HepG2 (cell line): ENCODE results near the gene SRR. TPM values are rescaled to one million over a fixed set of nuclear protein-coding genes. Genes with fewer than 3 reads are reported as not detected.

Source experiments
- ATAC-seq: fragments of 200-7000 bp; cut with Tn5 transposase; 3 replicates; pipeline ENCODE4 v1.9.1; 2020; ENCODE audit warnings: mild to moderate bottlenecking, moderate library complexity
- BruUV-seq: library from RNA; stranded (reverse); fragments of 400-500 nt; replicated peaks from 2 replicates; lab custom pipeline; 2021; lab: Mats Ljungman, UMichigan
- CTCF ChIA-PET: fragments of 300-600 bp; formaldehyde crosslinking; extraction: SDS; loops from one replicate; lab custom pipeline; 2021; ENCODE audit warnings: low total read pairs, inconsistent platforms, low intra/inter-chr PET ratio; lab: Yijun Ruan, JAX
- POLR2A ChIA-PET: fragments of 350-600 bp; sonication (Branson Sonifier 250); formaldehyde crosslinking; loops from one replicate; lab custom pipeline; 2020; ENCODE audit warnings: antibody characterized with exemption, inconsistent platforms; lab: Yijun Ruan, JAX
- DNase-seq: peaks from one replicate; pipeline ENCODE4 v3.0.0-alpha.2; 2015; ENCODE audit warnings: low spot score
- FAIRE-seq: peaks from 3 replicates; lab custom pipeline; 2011; peaks lifted over from hg19 to GRCh38; lab: Jason Lieb, UNC
- H2AFZ ChIP-seq: one replicate; pipeline ENCODE4 v1.6.1; 2011; ENCODE audit warnings: low read length, inconsistent platforms
- H3K27ac ChIP-seq: fragments of 300-600 bp; 3 replicates; pipeline ENCODE4 v1.8.0; 2011; ENCODE audit warnings: mixed run types, mild to moderate bottlenecking, mixed read lengths, low read length, inconsistent platforms; ENCODE audit not compliant: insufficient read depth; ENCODE audit errors: extremely low read length
- H3K27me3 ChIP-seq, 2 experiments: fragments of 200-600 bp in 1 of 2; 2 replicates in 1 of 2; 3 replicates in 1 of 2; pipeline versions ENCODE4 v1.6.0 to v1.8.0; 2011; ENCODE audit warnings: low read length in 2 of 2, mild to moderate bottlenecking in 2 of 2, moderate library complexity in 2 of 2, inconsistent platforms in 1 of 2; ENCODE audit not compliant: insufficient read depth in 2 of 2, control insufficient read depth in 1 of 2
- H3K36me3 ChIP-seq, 2 experiments: fragments of 200-600 bp in 1 of 2; replicated peaks in 1 of 2; 2 replicates in 1 of 2; 3 replicates in 1 of 2; pipeline versions ENCODE4 v1.5.1 to v1.8.0; 2011; ENCODE audit warnings: low read length in 2 of 2, inconsistent platforms in 1 of 2; ENCODE audit not compliant: insufficient read depth in 2 of 2, control insufficient read depth in 1 of 2
- H3K4me1 ChIP-seq: 2 replicates; pipeline ENCODE4 v1.5.1; 2012; ENCODE audit warnings: low read length, inconsistent platforms; ENCODE audit not compliant: insufficient read depth
- H3K4me2 ChIP-seq: 2 replicates; pipeline ENCODE4 v1.6.0; 2011; ENCODE audit warnings: low read depth, low read length, inconsistent platforms
- H3K4me3 ChIP-seq, 3 experiments: fragments of 200-600 bp in 1 of 3; sonication (generic), shearing (Covaris generic) in 1 of 3; replicated peaks in 1 of 3; 2 replicates each; pipeline ENCODE4 v1.5.1; 2011 to 2016; ENCODE audit warnings: low read length in 3 of 3, inconsistent platforms in 2 of 3, low read depth in 2 of 3, mild to moderate bottlenecking in 2 of 3, control low read depth in 1 of 3, mixed read lengths in 1 of 3; ENCODE audit not compliant: insufficient read depth in 1 of 3
- H3K79me2 ChIP-seq: one replicate; pipeline ENCODE4 v1.6.1; 2011; ENCODE audit warnings: low read length, inconsistent platforms; ENCODE audit not compliant: insufficient read depth
- H3K9ac ChIP-seq: 2 replicates; pipeline ENCODE4 v1.6.0; 2011; ENCODE audit warnings: mild to moderate bottlenecking, low read depth, low read length, inconsistent platforms; ENCODE audit not compliant: insufficient read depth
- H3K9me3 ChIP-seq: 2 replicates; pipeline ENCODE4 v1.5.1; 2012; ENCODE audit warnings: mild to moderate bottlenecking, low read length
- H4K20me1 ChIP-seq: 2 replicates; pipeline ENCODE4 v1.6.0; 2011; ENCODE audit warnings: inconsistent platforms, mild to moderate bottlenecking, low read length, moderate library complexity; ENCODE audit not compliant: insufficient read depth
- DMAP1 ChIP-seq: IDR thresholded peaks from 2 replicates; pipeline ENCODE4 v1.6.1; 2016
- EHMT2 ChIP-seq: fragments of 200-600 bp; sonication (generic); IDR thresholded peaks from 2 replicates; pipeline ENCODE4 v1.7.0; 2017; ENCODE audit warnings: antibody characterized with exemption, low read depth, low read length, borderline replicate concordance
- HCFC1 ChIP-seq: fragments of 150-350 bp; IDR thresholded peaks from 2 replicates; pipeline ENCODE4 v1.6.1; 2014; ENCODE audit warnings: low read depth, low read length
- HIC2 ChIP-seq: sonication (generic); formaldehyde crosslinking; IDR thresholded peaks from 2 replicates; pipeline ENCODE4 v1.9.0; 2022; ENCODE audit warnings: low read depth, missing genetic modification reagents
- MBNL3 ChIP-seq: fragments of 250-450 bp; sonication (Bioruptor Pico); conservative IDR thresholded peaks from 2 replicates; pipeline ENCODE4 v1.8.0; 2022; ENCODE audit warnings: mild to moderate bottlenecking, inconsistent platforms
- PCBP1 ChIP-seq: fragments of 200-400 bp; formaldehyde crosslinking; IDR thresholded peaks from 2 replicates; pipeline ENCODE4 v1.6.1; 2017; ENCODE audit warnings: mild to moderate bottlenecking, low read depth, low read length, borderline replicate concordance
- SOX5 ChIP-seq: IDR thresholded peaks from 2 replicates; pipeline ENCODE4 v1.6.1; 2016; ENCODE audit warnings: borderline replicate concordance
- SP2 ChIP-seq: sonication (generic); formaldehyde crosslinking; IDR thresholded peaks from 2 replicates; pipeline ENCODE4 v1.5.1; 2020; ENCODE audit warnings: mild to moderate bottlenecking, missing genetic modification reagents
- SRSF9 ChIP-seq: fragments of 200-400 bp; formaldehyde crosslinking; IDR thresholded peaks from 2 replicates; pipeline ENCODE4 v1.6.1; 2018; ENCODE audit warnings: borderline replicate concordance, mild to moderate bottlenecking, low read depth, low read length; ENCODE audit not compliant: insufficient read depth, poor library complexity, severe bottlenecking
- SUZ12 ChIP-seq: fragments of 150-350 bp; IDR thresholded peaks from 2 replicates; pipeline ENCODE4 v1.6.1; 2014; ENCODE audit warnings: low read depth, low read length
- ZBTB7B ChIP-seq: sonication (generic); formaldehyde crosslinking; IDR thresholded peaks from 2 replicates; pipeline ENCODE4 v1.4.0; 2020; ENCODE audit warnings: missing genetic modification reagents
- ZNF10 ChIP-seq: sonication (generic); formaldehyde crosslinking; IDR thresholded peaks from 2 replicates; pipeline ENCODE4 v1.4.0; 2020; ENCODE audit warnings: mild to moderate bottlenecking, low read depth, missing genetic modification reagents, borderline replicate concordance
- ZNF20 ChIP-seq: sonication (generic); formaldehyde crosslinking; IDR thresholded peaks from 2 replicates; pipeline ENCODE4 v1.4.0; 2020; ENCODE audit warnings: mild to moderate bottlenecking, moderate library complexity, missing genetic modification reagents
- ZNF335 ChIP-seq: sonication (generic); formaldehyde crosslinking; IDR thresholded peaks from 2 replicates; pipeline ENCODE4 v1.4.0; 2020; ENCODE audit warnings: missing genetic modification reagents
- ZNF710 ChIP-seq: sonication (generic); formaldehyde crosslinking; IDR thresholded peaks from 2 replicates; pipeline ENCODE4 v1.5.0; 2020; ENCODE audit warnings: mild to moderate bottlenecking, missing genetic modification reagents, borderline replicate concordance
- ZNF879 ChIP-seq: sonication (generic); formaldehyde crosslinking; IDR thresholded peaks from 2 replicates; pipeline ENCODE4 v1.8.1; 2023; ENCODE audit warnings: missing genetic modification reagents
- WGBS: methylation state at CpG from one replicate; pipeline ENCODE4 v1.1.6; 2017; ENCODE audit warnings: low lambda C conversion rate; 5-methylcytosine and 5-hydroxymethylcytosine counted together
- in situ Hi-C: cut with HindIII; loops from 2 replicates; pipeline ENCODE4 v1.10.0; 2017; ENCODE audit warnings: low pct_unique_long_range_greater_than_20kb; ENCODE audit not compliant: extremely low pct_ligation_motif_present
- intact Hi-C: fragments of 100-400 bp; cut with micrococcal nuclease; formaldehyde crosslinking; loops from one replicate; pipeline ENCODE4 v1.10.0; 2022; ENCODE audit not compliant: unreplicated experiment
- polyA plus RNA-seq, 8 experiments: library from polyadenylated mRNA; depleted of rRNA in 3 of 8; stranded (reverse) in 7 of 8; unstranded in 1 of 8; fragments of >200 nt; fragmentation: Illumina TruSeq in 4 of 8; extraction: Trizol in 4 of 8; gene quantifications; 2 replicates each; pipeline versions ENCODE4 v1.2.1 to v1.2.3, GENCODE V29; 2011 to 2016; ENCODE audit warnings: low read depth in 4 of 8, missing spikeins in 1 of 8, mixed read lengths in 1 of 8; ENCODE audit not compliant: insufficient read depth in 1 of 8
- total RNA-seq, 5 experiments: library from RNA; depleted of rRNA; stranded (reverse); fragments of >200 nt; fragmentation: Illumina TruSeq; extraction: Trizol; gene quantifications; 2 replicates each; pipeline ENCODE4 v1.2.3, GENCODE V29; 2016; ENCODE audit warnings: low read depth in 1 of 5
- TF ChIP-seq, protein P1 (sequence below): sonication (generic); formaldehyde crosslinking; IDR thresholded peaks from 2 replicates; pipeline ENCODE4; 2020; ENCODE audit warnings: missing genetic modification reagents, mild to moderate bottlenecking, borderline replicate concordance
- TF ChIP-seq, protein P2 (sequence below): sonication (generic); formaldehyde crosslinking; IDR thresholded peaks from 2 replicates; pipeline ENCODE4 v1.8.1; 2023; ENCODE audit warnings: mild to moderate bottlenecking, inconsistent platforms, moderate library complexity, missing genetic modification reagents, borderline replicate concordance

Gene SRR
- total and polyA plus RNA-seq, 2 of the 13 experiments (the other 11 are each of a cell fraction or from before 2014, with no cell fraction given), result 3.6 to 7.8 TPM

DNA sequence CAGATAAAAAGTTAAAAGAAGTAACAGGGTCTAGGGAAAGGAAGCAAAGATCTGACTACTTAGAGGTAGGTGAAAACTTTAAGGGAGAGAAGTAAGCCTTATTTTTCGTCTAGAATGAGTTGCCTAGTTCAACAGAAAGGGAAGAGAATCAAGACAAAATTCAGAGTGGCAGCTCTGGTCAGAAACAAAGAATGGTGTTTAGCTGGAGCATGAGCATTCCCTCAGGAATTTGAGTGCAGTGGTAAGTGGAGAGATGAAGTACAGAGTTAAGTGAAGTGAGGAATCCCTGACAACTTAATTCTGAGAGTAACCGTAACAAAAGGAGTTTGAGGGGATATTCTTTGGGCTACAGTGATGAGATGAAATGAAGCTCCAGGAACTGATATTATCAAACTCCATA is 11.7 kb upstream of the SRR start:
- Histone ChIP-seq H3K36me3 (peaks cover 17 to 79% of the 10 kb centered on the region in 2 experiments), H4K20me1 (no peaks in the 10 kb centered on the region; the same call in 1 of the 2 replicates), H3K27ac (no peak overlapping the region), H3K27me3 (no peaks in the 10 kb centered on the region), H3K4me2 (no peak overlapping the region), H3K9ac (no peak overlapping the region), H2AFZ (no peak overlapping the region), H3K4me1 (no peaks in the 10 kb centered on the region), H3K4me3 (no peak overlapping the region), H3K79me2 (peaks cover 6% of the 10 kb centered on the region), H3K9me3 (no peaks in the 10 kb centered on the region)
- ATAC-seq (no peak), FAIRE-seq (no peak), DNase-seq (no peak)
- ChIA-PET CTCF (no interaction called here), POLR2A (no interaction called here)
- intact Hi-C loops, result no loop called here
- 92% methylated on average over 2 of the region's 2 CpGs for WGBS
- in situ Hi-C loops, result no loop called here
- TF ChIP-seq ZBTB7B (CRISPR knock-in tag) (no peak), EHMT2 (no peak), SRSF9 (no peak), MBNL3 (CRISPR knock-in tag) (no peak), HCFC1 (no peak), ZNF10 (CRISPR knock-in tag) (no peak), DMAP1 (CRISPR knock-in tag) (no peak), ZNF879 (CRISPR knock-in tag) (no peak), ZNF710 (no peak), ZNF335 (CRISPR knock-in tag) (no peak), HIC2 (CRISPR knock-in tag) (no peak), ZNF20 (CRISPR knock-in tag) (no peak), SP2 (CRISPR knock-in tag) (no peak), PCBP1 (no peak), SUZ12 (no peak), SOX5 (CRISPR knock-in tag) (no peak)
- TF ChIP-seq, protein P1, sequence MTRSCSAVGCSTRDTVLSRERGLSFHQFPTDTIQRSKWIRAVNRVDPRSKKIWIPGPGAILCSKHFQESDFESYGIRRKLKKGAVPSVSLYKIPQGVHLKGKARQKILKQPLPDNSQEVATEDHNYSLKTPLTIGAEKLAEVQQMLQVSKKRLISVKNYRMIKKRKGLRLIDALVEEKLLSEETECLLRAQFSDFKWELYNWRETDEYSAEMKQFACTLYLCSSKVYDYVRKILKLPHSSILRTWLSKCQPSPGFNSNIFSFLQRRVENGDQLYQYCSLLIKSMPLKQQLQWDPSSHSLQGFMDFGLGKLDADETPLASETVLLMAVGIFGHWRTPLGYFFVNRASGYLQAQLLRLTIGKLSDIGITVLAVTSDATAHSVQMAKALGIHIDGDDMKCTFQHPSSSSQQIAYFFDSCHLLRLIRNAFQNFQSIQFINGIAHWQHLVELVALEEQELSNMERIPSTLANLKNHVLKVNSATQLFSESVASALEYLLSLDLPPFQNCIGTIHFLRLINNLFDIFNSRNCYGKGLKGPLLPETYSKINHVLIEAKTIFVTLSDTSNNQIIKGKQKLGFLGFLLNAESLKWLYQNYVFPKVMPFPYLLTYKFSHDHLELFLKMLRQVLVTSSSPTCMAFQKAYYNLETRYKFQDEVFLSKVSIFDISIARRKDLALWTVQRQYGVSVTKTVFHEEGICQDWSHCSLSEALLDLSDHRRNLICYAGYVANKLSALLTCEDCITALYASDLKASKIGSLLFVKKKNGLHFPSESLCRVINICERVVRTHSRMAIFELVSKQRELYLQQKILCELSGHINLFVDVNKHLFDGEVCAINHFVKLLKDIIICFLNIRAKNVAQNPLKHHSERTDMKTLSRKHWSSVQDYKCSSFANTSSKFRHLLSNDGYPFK (CRISPR knock-in tag), result no peak
- TF ChIP-seq, protein P2, sequence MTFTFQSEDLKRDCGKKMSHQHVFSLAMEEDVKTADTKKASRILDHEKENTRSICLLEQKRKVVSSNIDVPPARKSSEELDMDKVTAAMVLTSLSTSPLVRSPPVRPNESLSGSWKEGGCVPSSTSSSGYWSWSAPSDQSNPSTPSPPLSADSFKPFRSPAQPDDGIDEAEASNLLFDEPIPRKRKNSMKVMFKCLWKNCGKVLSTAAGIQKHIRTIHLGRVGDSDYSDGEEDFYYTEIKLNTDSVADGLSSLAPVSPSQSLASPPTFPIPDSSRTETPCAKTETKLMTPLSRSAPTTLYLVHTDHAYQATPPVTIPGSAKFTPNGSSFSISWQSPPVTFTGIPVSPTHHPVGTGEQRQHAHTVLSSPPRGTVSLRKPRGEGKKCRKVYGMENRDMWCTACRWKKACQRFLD (CRISPR knock-in tag), result no peak
- no TSS peak for BruUV-seq
